ENCODE results near the gene RTL10.

Gene RTL10

DNA sequence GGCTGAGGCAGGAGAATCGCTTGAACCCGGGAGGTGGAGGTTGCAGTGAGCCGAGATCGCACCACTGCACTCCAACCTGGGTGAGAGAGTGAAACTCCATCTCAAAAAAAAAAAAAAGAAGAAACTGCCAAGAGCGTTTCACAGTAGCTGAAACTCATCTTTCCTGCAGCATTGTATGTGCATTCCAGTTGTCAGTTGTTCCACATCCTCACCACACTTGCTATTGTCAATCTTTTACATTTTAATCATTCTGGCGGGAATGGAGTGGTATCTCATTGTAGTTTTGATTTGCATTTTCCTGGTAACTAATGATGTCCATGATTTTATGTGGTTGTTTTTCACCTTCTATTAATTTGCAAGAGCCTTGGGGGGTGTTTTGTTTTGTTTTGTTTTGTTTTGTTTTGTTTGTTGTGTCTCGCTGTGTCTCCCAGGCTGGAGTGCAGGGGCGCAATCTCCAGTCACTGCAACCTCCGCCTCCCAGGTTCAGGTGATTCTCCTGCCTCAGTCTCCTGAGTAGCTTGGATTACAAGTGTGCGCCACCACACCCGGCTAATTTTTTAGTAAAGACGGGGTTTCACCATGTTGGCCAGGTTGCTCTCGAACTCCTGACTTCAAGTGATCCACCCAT, 8.1 kb upstream of the RTL10 start:
- TF ChIP-seq EGR1 (IDR thresholded peaks at IDR 0.05) (no peak), FOXM1 (IDR thresholded peaks at IDR 0.05; ENCODE audit: borderline replicate concordance, low read depth) (no peak), ZBTB7A (IDR thresholded peaks at IDR 0.05; ENCODE audit: low read depth) (no peak), CEBPB (IDR thresholded peaks at IDR 0.05) (no peak), TCF12 (IDR thresholded peaks at IDR 0.05; ENCODE audit: low read depth) (no peak)

GRCh38 chr22:19859861-19860510, 5.3 kb upstream of the RTL10 start:
- TF ChIP-seq TCF12 (IDR thresholded peaks at IDR 0.05; ENCODE audit: low read depth) (no peak), NFIC (IDR thresholded peaks at IDR 0.05) (no peak), EP300 (IDR thresholded peaks at IDR 0.05; ENCODE audit: borderline replicate concordance) (no peak), CEBPB (IDR thresholded peaks at IDR 0.05) (no peak), TAF1 (IDR thresholded peaks at IDR 0.05; ENCODE audit: low read depth) (no peak), EGR1 (IDR thresholded peaks at IDR 0.05) (no peak), CREB1 (IDR thresholded peaks at IDR 0.05; ENCODE audit: low read depth) (no peak), REST (IDR thresholded peaks at IDR 0.05; ENCODE audit: low read depth) (no peak), ZBTB7A (IDR thresholded peaks at IDR 0.05; ENCODE audit: low read depth) (no peak), MAX (IDR thresholded peaks at IDR 0.05) (no peak), FOXM1 (IDR thresholded peaks at IDR 0.05; ENCODE audit: borderline replicate concordance, low read depth) (no peak), YY1 (IDR thresholded peaks at IDR 0.05; ENCODE audit: low read depth) (no peak), TEAD4 (IDR thresholded peaks at IDR 0.05) (no peak), RAD21 (IDR thresholded peaks at IDR 0.05; ENCODE audit: low read depth) (no peak)
- TF ChIP-seq, protein P1, sequence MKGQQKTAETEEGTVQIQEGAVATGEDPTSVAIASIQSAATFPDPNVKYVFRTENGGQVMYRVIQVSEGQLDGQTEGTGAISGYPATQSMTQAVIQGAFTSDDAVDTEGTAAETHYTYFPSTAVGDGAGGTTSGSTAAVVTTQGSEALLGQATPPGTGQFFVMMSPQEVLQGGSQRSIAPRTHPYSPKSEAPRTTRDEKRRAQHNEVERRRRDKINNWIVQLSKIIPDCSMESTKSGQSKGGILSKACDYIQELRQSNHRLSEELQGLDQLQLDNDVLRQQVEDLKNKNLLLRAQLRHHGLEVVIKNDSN (IDR thresholded peaks at IDR 0.05) = no peak

- TF ChIP-seq, protein P1 (IDR thresholded peaks at IDR 0.05) = no peak
- TF ChIP-seq REST (IDR thresholded peaks at IDR 0.05; ENCODE audit: low read depth) (no peak), NFIC (IDR thresholded peaks at IDR 0.05) (no peak)
These were observed 2.7 kb upstream of the RTL10 start for GRCh38 chr22:19857382-19857781.

GRCh38 chr22:19855504-19856409, 1.1 kb upstream of the RTL10 start:
- TF ChIP-seq CREB1 (IDR thresholded peaks at IDR 0.05; ENCODE audit: low read depth) (no peak), NFIC (IDR thresholded peaks at IDR 0.05) (peak; percentile 89), FOXM1 (IDR thresholded peaks at IDR 0.05; ENCODE audit: borderline replicate concordance, low read depth) (no peak)

DNA sequence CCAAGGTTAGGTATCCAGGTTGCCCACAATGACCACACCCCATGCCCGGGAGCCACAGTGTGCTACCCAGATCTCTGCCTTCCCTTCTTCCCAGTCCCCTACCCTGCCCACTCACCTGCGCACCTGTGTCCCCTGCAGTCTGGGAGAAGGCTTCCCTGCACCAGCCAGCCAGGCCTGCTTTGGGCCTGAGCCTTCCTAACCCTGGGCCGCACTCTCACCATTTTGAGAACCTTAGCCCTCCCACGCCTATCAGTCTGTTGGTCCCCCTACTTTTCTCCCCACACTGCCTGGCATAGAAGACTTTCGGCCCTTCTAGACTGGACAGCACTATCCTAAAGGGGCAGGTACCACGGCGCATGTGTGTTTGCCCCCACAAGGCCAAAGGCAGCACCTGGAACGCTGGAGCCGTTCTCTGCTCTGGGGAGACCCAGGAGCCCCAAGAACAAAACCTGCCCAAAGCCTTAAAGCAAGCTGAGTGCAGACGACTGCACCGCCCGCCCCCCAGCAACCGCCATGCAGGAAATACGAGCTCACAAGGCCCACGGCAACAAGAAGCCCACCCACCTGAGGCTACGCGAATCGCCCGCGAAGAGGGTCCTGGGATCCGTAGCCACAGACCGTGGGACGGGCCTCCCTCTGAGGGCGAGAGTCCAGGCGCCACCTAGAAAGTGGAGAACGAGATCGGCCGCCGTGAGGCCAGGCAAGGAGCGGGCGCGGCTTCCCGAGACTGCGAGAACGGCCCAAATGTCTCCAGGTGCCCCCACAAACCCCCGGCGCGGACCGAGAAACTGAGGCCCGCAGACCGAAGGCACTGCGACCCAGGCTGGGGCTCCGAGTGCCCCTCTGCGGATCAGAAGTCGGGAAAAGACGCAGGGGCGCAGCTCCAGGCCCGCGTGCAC, 546 bp downstream of the RTL10 start:
- peak; percentile 46; the same call in 1 of the 2 replicates for TF ChIP-seq FOXM1 (IDR thresholded peaks at IDR 0.05; ENCODE audit: borderline replicate concordance, low read depth)
- TF ChIP-seq TAF1 (IDR thresholded peaks at IDR 0.05; ENCODE audit: low read depth) = no peak
- TF ChIP-seq RAD21 (IDR thresholded peaks at IDR 0.05; ENCODE audit: low read depth) = no peak
- TF ChIP-seq MAX (IDR thresholded peaks at IDR 0.05) = no peak
- TF ChIP-seq REST (IDR thresholded peaks at IDR 0.05; ENCODE audit: low read depth) = no peak
- TF ChIP-seq TCF12 (IDR thresholded peaks at IDR 0.05; ENCODE audit: low read depth) = peak; percentile 47; the same call in 1 of the 2 replicates
- TF ChIP-seq, protein P1 (IDR thresholded peaks at IDR 0.05) = no peak
- peak; percentile 91 for TF ChIP-seq ZBTB7A (IDR thresholded peaks at IDR 0.05; ENCODE audit: low read depth)
- no peak for TF ChIP-seq YY1 (IDR thresholded peaks at IDR 0.05; ENCODE audit: low read depth)
- TF ChIP-seq TEAD4 (IDR thresholded peaks at IDR 0.05) = no peak
- TF ChIP-seq EP300 (IDR thresholded peaks at IDR 0.05; ENCODE audit: borderline replicate concordance) = no peak; the same call in 1 of the 2 replicates

Measured in Ishikawa (cell line).